Stimulated activated CD8-positive, alpha-beta memory T cell treated with anti-CD3 and anti-CD28 coated beads, Interleukin-12 subunit alpha, Interleukin-12 subunit beta, amount 100 ng/mL, for 1 hour (primary cell): ENCODE results near the gene ADGRB3.
"Not testable (repeated sequence)": the region's sequence is repeated elsewhere in the genome, so short reads cannot be mapped to it uniquely, and the experiment has no call there.

Source experiments
- DNase-seq: peaks from one replicate; pipeline ENCODE4 v3.0.0-alpha.2; 2020; ENCODE audit warnings: low read depth

The ADGRB3 gene

GRCh38 chr6:69433116-69433515 lies 798.0 kb downstream of the ADGRB3 start:
- not testable (repeated sequence) for DNase-seq

GRCh38 chr6:69438113-69438512 lies 803.0 kb downstream of the ADGRB3 start:
- no peak for DNase-seq
